Breast epithelium (tissue), 3 donors: ENCODE data around the gene AGGF1.

ENCODE experiments used
- POLR2A ChIP-seq: fragments of 450-650 bp; IDR thresholded peaks from one replicate; pipeline ENCODE4 v1.6.1; 2016; ENCODE audit warnings: antibody characterized with exemption, mild to moderate bottlenecking, moderate library complexity
- POLR2AphosphoS5 ChIP-seq, 3 donors: sonication (generic); formaldehyde crosslinking; IDR thresholded peaks; one replicate each; pipeline ENCODE4 v1.6.1; 2017; ENCODE audit warnings: antibody characterized with exemption in 3 of 3
- TF ChIP-seq, protein P1 (sequence below), 3 donors: fragments of 450-650 bp; IDR thresholded peaks; one replicate each; pipeline ENCODE4 v1.5.1; 2016 to 2017; ENCODE audit warnings: antibody characterized with exemption in 3 of 3, mild to moderate bottlenecking in 3 of 3, moderate library complexity in 3 of 3

DNA sequence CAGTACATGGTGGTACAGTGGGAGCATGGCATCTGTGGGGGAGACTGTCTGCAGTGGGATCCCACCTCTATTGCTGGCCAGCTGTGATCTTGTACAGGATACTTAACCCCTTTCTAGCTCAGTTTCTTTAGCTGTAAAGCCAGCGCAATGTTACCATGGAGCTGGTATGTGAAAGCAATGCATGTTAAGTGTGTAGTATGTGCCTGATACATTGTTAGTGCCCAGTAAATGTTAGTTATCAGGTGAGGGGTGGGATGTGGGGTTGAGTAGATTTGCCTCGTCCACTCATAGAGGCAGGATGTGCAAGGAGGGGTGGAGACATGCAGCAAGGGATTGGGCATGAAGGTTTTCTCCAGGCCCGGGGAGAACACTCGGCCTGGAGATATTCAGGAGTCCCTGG lies 44.5 kb downstream of the AGGF1 start:
- TF ChIP-seq, protein P1, sequence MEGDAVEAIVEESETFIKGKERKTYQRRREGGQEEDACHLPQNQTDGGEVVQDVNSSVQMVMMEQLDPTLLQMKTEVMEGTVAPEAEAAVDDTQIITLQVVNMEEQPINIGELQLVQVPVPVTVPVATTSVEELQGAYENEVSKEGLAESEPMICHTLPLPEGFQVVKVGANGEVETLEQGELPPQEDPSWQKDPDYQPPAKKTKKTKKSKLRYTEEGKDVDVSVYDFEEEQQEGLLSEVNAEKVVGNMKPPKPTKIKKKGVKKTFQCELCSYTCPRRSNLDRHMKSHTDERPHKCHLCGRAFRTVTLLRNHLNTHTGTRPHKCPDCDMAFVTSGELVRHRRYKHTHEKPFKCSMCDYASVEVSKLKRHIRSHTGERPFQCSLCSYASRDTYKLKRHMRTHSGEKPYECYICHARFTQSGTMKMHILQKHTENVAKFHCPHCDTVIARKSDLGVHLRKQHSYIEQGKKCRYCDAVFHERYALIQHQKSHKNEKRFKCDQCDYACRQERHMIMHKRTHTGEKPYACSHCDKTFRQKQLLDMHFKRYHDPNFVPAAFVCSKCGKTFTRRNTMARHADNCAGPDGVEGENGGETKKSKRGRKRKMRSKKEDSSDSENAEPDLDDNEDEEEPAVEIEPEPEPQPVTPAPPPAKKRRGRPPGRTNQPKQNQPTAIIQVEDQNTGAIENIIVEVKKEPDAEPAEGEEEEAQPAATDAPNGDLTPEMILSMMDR (IDR thresholded peaks at IDR 0.05) = no peak
- TF ChIP-seq POLR2A = no peak
- TF ChIP-seq POLR2AphosphoS5 (IDR thresholded peaks at IDR 0.05) = no peak
